ENCODE data around the gene PRR5L. TPM values are rescaled to one million over a fixed set of nuclear protein-coding genes. Genes with fewer than 3 reads are reported as not detected.

The PRR5L gene
- total RNA-seq, 1 experiment from 2014 or later, result not detected

DNA sequence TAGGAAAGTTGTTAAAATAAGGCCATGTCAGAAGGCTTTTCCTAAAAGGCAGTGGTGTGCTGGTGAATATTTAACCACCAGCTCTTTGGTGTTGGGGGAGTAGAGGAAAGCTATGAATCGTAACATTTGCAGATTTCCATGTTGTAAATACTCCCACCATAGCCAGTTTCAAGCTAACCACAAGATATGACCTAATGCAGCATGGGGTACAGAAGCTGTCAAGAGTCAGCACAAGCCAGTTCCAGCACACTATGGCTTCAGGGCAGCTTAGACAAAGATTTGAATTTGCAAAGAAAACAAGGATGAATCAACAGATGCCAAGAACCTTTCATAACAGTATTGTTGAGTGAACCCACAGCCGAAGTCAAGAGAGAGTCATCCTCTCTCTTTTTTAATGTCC lies 46.8 kb upstream of the PRR5L start:
- H3K4me3 ChIP-seq (ENCODE audit: low read depth, low read length), result no peak overlapping the region
- intact Hi-C loops (cut with micrococcal nuclease; ENCODE audit: unreplicated experiment), result no loop called here
- H3K4me3 Mint-ChIP-seq (ENCODE audit: unreplicated experiment), result no peak overlapping the region
- no peaks in the 10 kb centered on the region for H3K27me3 Mint-ChIP-seq (ENCODE audit: insufficient read depth, unreplicated experiment)
- no peaks in the 10 kb centered on the region for H3K27me3 ChIP-seq (replicated peaks; ENCODE audit: control insufficient read depth, insufficient read depth, low read length)
- H3K27ac Mint-ChIP-seq (ENCODE audit: unreplicated experiment), result no peak overlapping the region
- H3K4me1 ChIP-seq, result no peaks in the 10 kb centered on the region
- DNase-seq, result no peak
- ChIA-PET POLR2A (no interaction called here), CTCF (interaction anchor here (0.5 kb wide), 1 partner anchor 538 kb away, joined by 6 read pairs; no protein-coding TSS in a partner anchor)
- peaks cover 7% of the 10 kb centered on the region for H3K4me1 Mint-ChIP-seq (ENCODE audit: low read depth, unreplicated experiment)
- H3K9me3 Mint-ChIP-seq (ENCODE audit: unreplicated experiment), result no peaks in the 10 kb centered on the region
- TF ChIP-seq, protein P1, sequence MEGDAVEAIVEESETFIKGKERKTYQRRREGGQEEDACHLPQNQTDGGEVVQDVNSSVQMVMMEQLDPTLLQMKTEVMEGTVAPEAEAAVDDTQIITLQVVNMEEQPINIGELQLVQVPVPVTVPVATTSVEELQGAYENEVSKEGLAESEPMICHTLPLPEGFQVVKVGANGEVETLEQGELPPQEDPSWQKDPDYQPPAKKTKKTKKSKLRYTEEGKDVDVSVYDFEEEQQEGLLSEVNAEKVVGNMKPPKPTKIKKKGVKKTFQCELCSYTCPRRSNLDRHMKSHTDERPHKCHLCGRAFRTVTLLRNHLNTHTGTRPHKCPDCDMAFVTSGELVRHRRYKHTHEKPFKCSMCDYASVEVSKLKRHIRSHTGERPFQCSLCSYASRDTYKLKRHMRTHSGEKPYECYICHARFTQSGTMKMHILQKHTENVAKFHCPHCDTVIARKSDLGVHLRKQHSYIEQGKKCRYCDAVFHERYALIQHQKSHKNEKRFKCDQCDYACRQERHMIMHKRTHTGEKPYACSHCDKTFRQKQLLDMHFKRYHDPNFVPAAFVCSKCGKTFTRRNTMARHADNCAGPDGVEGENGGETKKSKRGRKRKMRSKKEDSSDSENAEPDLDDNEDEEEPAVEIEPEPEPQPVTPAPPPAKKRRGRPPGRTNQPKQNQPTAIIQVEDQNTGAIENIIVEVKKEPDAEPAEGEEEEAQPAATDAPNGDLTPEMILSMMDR (IDR thresholded peaks at IDR 0.05; ENCODE audit: insufficient read depth in 1 of 2, low read depth in 1 of 2, low read length in 1 of 2, severe bottlenecking in 1 of 2, unreplicated experiment in 1 of 2), result no peak
- no peaks in the 10 kb centered on the region for H3K36me3 ChIP-seq (ENCODE audit: control insufficient read depth, insufficient read depth, low read length)
- no TSS peak for BruUV-seq (replicated peaks)
- H3K9me3 ChIP-seq, result no peaks in the 10 kb centered on the region
- H3K36me3 Mint-ChIP-seq (ENCODE audit: insufficient read depth, unreplicated experiment), result no peaks in the 10 kb centered on the region

DNA sequence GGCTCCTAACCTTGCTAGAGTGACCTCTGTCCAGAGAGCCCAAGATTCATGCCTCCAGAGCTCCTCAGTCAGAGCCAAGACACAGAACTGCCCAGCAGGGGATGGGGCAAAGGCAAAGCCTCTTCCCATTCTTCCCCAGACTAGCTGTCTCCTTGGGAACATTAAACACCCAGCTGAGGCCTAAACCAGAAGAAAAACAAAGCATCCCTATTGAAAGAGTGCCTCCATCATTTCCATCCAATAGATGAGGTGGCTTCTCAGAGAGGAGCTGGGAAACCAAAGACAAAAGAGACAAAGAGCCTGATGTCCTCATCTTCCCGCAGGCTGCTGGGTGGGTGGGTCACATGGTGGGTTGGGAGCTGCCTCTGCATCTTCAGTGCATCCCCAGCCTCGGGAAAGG lies 44.3 kb upstream of the PRR5L start:
- DNase-seq, result no peak
- Mint-ChIP-seq H3K4me1 (ENCODE audit: low read depth, unreplicated experiment) (peaks cover 7% of the 10 kb centered on the region), H3K4me3 (ENCODE audit: unreplicated experiment) (no peak overlapping the region), H3K9me3 (ENCODE audit: unreplicated experiment) (no peaks in the 10 kb centered on the region), H3K27me3 (ENCODE audit: insufficient read depth, unreplicated experiment) (no peaks in the 10 kb centered on the region), H3K36me3 (ENCODE audit: insufficient read depth, unreplicated experiment) (no peaks in the 10 kb centered on the region), H3K27ac (ENCODE audit: unreplicated experiment) (no peak overlapping the region)
- ChIA-PET POLR2A (no interaction called here), CTCF (no interaction called here)
- Histone ChIP-seq H3K36me3 (ENCODE audit: control insufficient read depth, insufficient read depth, low read length) (no peaks in the 10 kb centered on the region), H3K9me3 (no peaks in the 10 kb centered on the region), H3K4me1 (0 out of 2 replicates have a peak, but pooled peaks cover 7% of the 10 kb centered on the region), H3K27me3 (replicated peaks; ENCODE audit: control insufficient read depth, insufficient read depth, low read length) (no peaks in the 10 kb centered on the region), H3K4me3 (ENCODE audit: low read depth, low read length) (no peak overlapping the region)
- intact Hi-C loops (cut with micrococcal nuclease; ENCODE audit: unreplicated experiment), result no loop called here
- TF ChIP-seq, protein P1 (IDR thresholded peaks at IDR 0.05; ENCODE audit: insufficient read depth in 1 of 2, low read depth in 1 of 2, low read length in 1 of 2, severe bottlenecking in 1 of 2, unreplicated experiment in 1 of 2), result no peak
- no TSS peak for BruUV-seq (replicated peaks)

DNA sequence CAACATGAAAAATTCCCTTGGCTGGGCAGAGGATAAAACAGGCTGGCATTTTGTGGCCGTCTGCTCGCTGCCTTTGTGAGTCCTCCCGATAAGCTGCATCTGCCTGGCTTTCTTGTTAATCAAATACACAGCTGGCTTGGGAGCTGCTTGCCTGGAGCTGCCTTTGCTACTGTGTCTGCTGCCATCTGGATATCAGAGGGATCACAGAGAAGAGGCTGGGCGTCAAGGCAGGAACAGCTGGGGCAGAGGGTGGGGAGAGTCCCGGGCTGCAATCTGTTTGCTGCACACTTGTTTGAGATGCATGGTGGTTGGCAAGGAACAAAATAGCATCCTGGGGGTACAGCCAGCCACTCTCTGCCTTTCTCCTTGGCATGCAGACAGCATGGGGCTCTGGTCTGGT lies 42.9 kb upstream of the PRR5L start:
- DNase-seq, result no peak
- H3K27ac Mint-ChIP-seq (ENCODE audit: unreplicated experiment), result no peak overlapping the region
- H3K27me3 Mint-ChIP-seq (ENCODE audit: insufficient read depth, unreplicated experiment), result no peaks in the 10 kb centered on the region
- H3K9me3 Mint-ChIP-seq (ENCODE audit: unreplicated experiment), result no peaks in the 10 kb centered on the region
- intact Hi-C loops (cut with micrococcal nuclease; ENCODE audit: unreplicated experiment), result no loop called here
- H3K9me3 ChIP-seq, result no peaks in the 10 kb centered on the region
- H3K4me1 Mint-ChIP-seq (ENCODE audit: low read depth, unreplicated experiment), result peaks cover 11% of the 10 kb centered on the region
- CTCF ChIA-PET, result no interaction called here
- H3K4me1 ChIP-seq, result peaks cover 12% of the 10 kb centered on the region; the same call in 1 of the 2 replicates
- no peaks in the 10 kb centered on the region for H3K27me3 ChIP-seq (replicated peaks; ENCODE audit: control insufficient read depth, insufficient read depth, low read length)
- H3K36me3 ChIP-seq (ENCODE audit: control insufficient read depth, insufficient read depth, low read length), result no peaks in the 10 kb centered on the region
- H3K36me3 Mint-ChIP-seq (ENCODE audit: insufficient read depth, unreplicated experiment), result no peaks in the 10 kb centered on the region
- POLR2A ChIA-PET, result interaction anchor here (0.7 kb wide), 1 partner anchor 751 kb away, joined by 3 read pairs; no protein-coding TSS in a partner anchor
- H3K4me3 ChIP-seq (ENCODE audit: low read depth, low read length), result no peak overlapping the region
- BruUV-seq (replicated peaks), result no TSS peak
- TF ChIP-seq, protein P1 (IDR thresholded peaks at IDR 0.05; ENCODE audit: insufficient read depth in 1 of 2, low read depth in 1 of 2, low read length in 1 of 2, severe bottlenecking in 1 of 2, unreplicated experiment in 1 of 2), result no peak
- H3K4me3 Mint-ChIP-seq (ENCODE audit: unreplicated experiment), result no peak overlapping the region
